Upper lobe of left lung (tissue), 4 donors: Measurements from ENCODE around the gene IFNLR1.

Experiments used
- CTCF ChIP-seq, 6 experiments: fragments of 450-650 bp in 4 of 6; fragments of 200-600 bp in 2 of 6; sonication (generic) in 2 of 6; IDR thresholded peaks; one replicate each; pipeline ENCODE4 v1.5.1; 2016 to 2019; ENCODE audit warnings: antibody characterized with exemption in 6 of 6
- EP300 ChIP-seq, 4 donors: sonication (generic); formaldehyde crosslinking; IDR thresholded peaks; one replicate each; pipeline ENCODE4 v1.5.1; 2017; ENCODE audit warnings: antibody characterized with exemption in 4 of 4, control low read depth in 2 of 4
- POLR2AphosphoS5 ChIP-seq, 2 donors: sonication (generic); formaldehyde crosslinking; IDR thresholded peaks; one replicate each; pipeline ENCODE4 v1.5.1; 2017; ENCODE audit warnings: antibody characterized with exemption in 2 of 2

- TF ChIP-seq CTCF (IDR thresholded peaks at IDR 0.05) (no peak), EP300 (IDR thresholded peaks at IDR 0.05) (no peak), POLR2AphosphoS5 (IDR thresholded peaks at IDR 0.05) (no peak)
These were observed 78.0 kb downstream of the IFNLR1 start for GRCh38 chr1:24109166-24109483.
